ENCODE data around the gene USP25. TPM values are rescaled to one million over a fixed set of nuclear protein-coding genes. Genes with fewer than 3 reads are reported as not detected.

The USP25 gene
- total and polyA plus RNA-seq, 2 experiments from 2014 or later, result 11.8 to 49.2 TPM

DNA sequence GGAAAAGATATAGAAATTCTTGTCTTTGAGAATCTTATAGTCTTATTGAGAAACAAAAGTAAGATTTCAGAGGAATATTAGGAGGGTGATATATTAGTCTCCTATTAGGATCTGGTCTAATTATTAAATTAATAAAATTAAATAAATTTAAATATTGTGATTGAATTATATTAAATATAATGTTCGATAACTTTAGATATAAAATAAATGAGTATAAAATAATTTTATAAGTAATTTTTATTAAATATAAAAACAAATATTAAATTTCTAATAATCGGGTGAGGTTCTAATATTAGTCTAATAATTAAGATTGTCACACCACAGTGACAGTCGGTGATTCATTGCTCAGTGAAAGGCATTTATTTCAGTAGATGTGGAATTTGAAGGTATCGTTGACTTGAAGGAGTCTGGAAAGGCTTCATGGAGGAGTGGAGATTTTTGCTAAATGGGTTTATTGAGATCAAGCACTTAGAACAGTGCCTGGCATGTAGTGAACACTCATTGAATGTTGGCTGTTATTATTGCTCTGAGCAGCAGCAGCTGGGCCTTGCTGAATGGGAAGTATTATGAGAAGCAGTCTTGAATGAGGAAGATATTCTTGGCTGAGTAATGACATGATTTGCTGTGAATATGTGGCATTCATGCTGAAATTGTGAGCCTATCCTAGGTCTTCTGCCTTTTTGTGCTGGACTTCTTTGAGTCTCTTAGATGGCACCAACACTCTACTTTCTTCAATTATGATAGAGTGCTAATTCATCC, 74.6 kb downstream of the USP25 start:
- Histone ChIP-seq H3K4me1 (ENCODE audit: insufficient read depth) (peaks cover 19% of the 10 kb centered on the region), H3K79me2 (replicated peaks; ENCODE audit: insufficient read depth) (peaks cover 5% of the 10 kb centered on the region), H3K4me2 (no peak overlapping the region), H3K27me3 (ENCODE audit: insufficient read depth) (no peaks in the 10 kb centered on the region), H3F3A (replicated peaks; ENCODE audit: low read depth) (no peaks in the 10 kb centered on the region), H3K36me3 (ENCODE audit: insufficient read depth) (no peaks in the 10 kb centered on the region), H3K27ac (ENCODE audit: low read depth) (peak overlapping the region; percentile 64; the same call in 1 of the 2 replicates), H3K4me3 (no peak overlapping the region), H3K9me2 (ENCODE audit: insufficient read depth) (no peaks in the 10 kb centered on the region), H2AFZ (no peak overlapping the region), H4K20me1 (replicated peaks; ENCODE audit: insufficient read depth) (no peaks in the 10 kb centered on the region)
- H3K27ac Mint-ChIP-seq, result peak overlapping the region; percentile 51; the same call in 1 of the 2 replicates
- H3K9me3 Mint-ChIP-seq, result no peaks in the 10 kb centered on the region
- peaks cover 3% of the 10 kb centered on the region for H3K27me3 Mint-ChIP-seq (ENCODE audit: insufficient read depth, low read depth, poor library complexity)
- ATAC-seq, result no peak
- peaks cover 20% of the 10 kb centered on the region; the same call in 2 of the 3 replicates for H3K4me1 Mint-ChIP-seq
- TF ChIP-seq, protein P1, sequence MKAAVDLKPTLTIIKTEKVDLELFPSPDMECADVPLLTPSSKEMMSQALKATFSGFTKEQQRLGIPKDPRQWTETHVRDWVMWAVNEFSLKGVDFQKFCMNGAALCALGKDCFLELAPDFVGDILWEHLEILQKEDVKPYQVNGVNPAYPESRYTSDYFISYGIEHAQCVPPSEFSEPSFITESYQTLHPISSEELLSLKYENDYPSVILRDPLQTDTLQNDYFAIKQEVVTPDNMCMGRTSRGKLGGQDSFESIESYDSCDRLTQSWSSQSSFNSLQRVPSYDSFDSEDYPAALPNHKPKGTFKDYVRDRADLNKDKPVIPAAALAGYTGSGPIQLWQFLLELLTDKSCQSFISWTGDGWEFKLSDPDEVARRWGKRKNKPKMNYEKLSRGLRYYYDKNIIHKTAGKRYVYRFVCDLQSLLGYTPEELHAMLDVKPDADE (IDR thresholded peaks at IDR 0.05), result no peak
- TF ChIP-seq NANOG (IDR thresholded peaks at IDR 0.05; ENCODE audit: borderline replicate concordance), result no peak
- TF ChIP-seq CTCF (conservative IDR thresholded peaks at IDR 0.05; ENCODE audit: low read depth in 2 of 2), result no peak
- no peak for TF ChIP-seq POLR2AphosphoS5 (IDR thresholded peaks at IDR 0.05; ENCODE audit: low read depth)
- no peak for TF ChIP-seq STAT1 (IDR thresholded peaks at IDR 0.05; ENCODE audit: unreplicated experiment)
- no peak for TF ChIP-seq ZNF331 (CRISPR knock-in tag; IDR thresholded peaks at IDR 0.05; ENCODE audit: low read depth)
- no peak for TF ChIP-seq CREB1 (CRISPR knock-in tag; IDR thresholded peaks at IDR 0.05; ENCODE audit: low read depth)
- TF ChIP-seq EZH2phosphoT487 (IDR thresholded peaks at IDR 0.05; ENCODE audit: unreplicated experiment), result no peak
- peaks cover 13% of the 10 kb centered on the region; the same call in 1 of the 3 replicates for H3K36me3 Mint-ChIP-seq (ENCODE audit: low read depth)
- no peak for DNase-seq (ENCODE audit: low spot score)
- no peak overlapping the region for H3K4me3 Mint-ChIP-seq

GRCh38 chr21:15809065-15809464, 79.3 kb downstream of the USP25 start:
- Histone ChIP-seq H3F3A (replicated peaks; ENCODE audit: low read depth) (no peaks in the 10 kb centered on the region), H2AFZ (no peak overlapping the region), H3K36me3 (ENCODE audit: insufficient read depth) (no peaks in the 10 kb centered on the region; the same call in 1 of the 2 replicates), H3K4me3 (no peak overlapping the region), H3K27me3 (ENCODE audit: insufficient read depth) (no peaks in the 10 kb centered on the region), H3K9me2 (ENCODE audit: insufficient read depth) (no peaks in the 10 kb centered on the region), H3K4me2 (no peak overlapping the region), H4K20me1 (replicated peaks; ENCODE audit: insufficient read depth) (no peaks in the 10 kb centered on the region), H3K79me2 (replicated peaks; ENCODE audit: insufficient read depth) (peaks cover 18% of the 10 kb centered on the region), H3K4me1 (ENCODE audit: insufficient read depth) (peaks cover 19% of the 10 kb centered on the region), H3K27ac (ENCODE audit: low read depth) (no peak overlapping the region)
- peaks cover 13% of the 10 kb centered on the region for H3K9me3 Mint-ChIP-seq
- no peak for ATAC-seq
- no peak for DNase-seq (ENCODE audit: low spot score)
- H3K36me3 Mint-ChIP-seq (ENCODE audit: low read depth), result peaks cover 49% of the 10 kb centered on the region
- H3K27ac Mint-ChIP-seq, result no peak overlapping the region
- H3K4me3 Mint-ChIP-seq, result no peak overlapping the region
- H3K27me3 Mint-ChIP-seq (ENCODE audit: insufficient read depth, low read depth, poor library complexity), result peaks cover 6% of the 10 kb centered on the region
- H3K4me1 Mint-ChIP-seq, result peaks cover 18% of the 10 kb centered on the region; the same call in 2 of the 3 replicates
- TF ChIP-seq ZNF114 (CRISPR knock-in tag; IDR thresholded peaks at IDR 0.05), result no peak
- TF ChIP-seq ZNF462 (CRISPR knock-in tag; IDR thresholded peaks at IDR 0.05), result no peak
- TF ChIP-seq EZH2 (IDR thresholded peaks at IDR 0.05; ENCODE audit: low read depth, unreplicated experiment), result no peak
- no peak for TF ChIP-seq ZNF331 (CRISPR knock-in tag; IDR thresholded peaks at IDR 0.05; ENCODE audit: low read depth)
- no peak for TF ChIP-seq NANOG (IDR thresholded peaks at IDR 0.05; ENCODE audit: borderline replicate concordance)

Measured in GM23338 (cell line).